Stimulated activated CD4-positive, alpha-beta T cell treated with anti-CD3 and anti-CD28 coated beads, TNF-alpha, amount 100 ng/mL, for 1 hour (primary cell): Measurements from ENCODE around the gene ETNPPL.

Experiments used
- DNase-seq, 3 donors: peaks; one replicate each; pipeline ENCODE4 v3.0.0-alpha.2; 2020; ENCODE audit warnings: low read depth in 3 of 3, low spot score in 1 of 3

The ETNPPL gene

DNA sequence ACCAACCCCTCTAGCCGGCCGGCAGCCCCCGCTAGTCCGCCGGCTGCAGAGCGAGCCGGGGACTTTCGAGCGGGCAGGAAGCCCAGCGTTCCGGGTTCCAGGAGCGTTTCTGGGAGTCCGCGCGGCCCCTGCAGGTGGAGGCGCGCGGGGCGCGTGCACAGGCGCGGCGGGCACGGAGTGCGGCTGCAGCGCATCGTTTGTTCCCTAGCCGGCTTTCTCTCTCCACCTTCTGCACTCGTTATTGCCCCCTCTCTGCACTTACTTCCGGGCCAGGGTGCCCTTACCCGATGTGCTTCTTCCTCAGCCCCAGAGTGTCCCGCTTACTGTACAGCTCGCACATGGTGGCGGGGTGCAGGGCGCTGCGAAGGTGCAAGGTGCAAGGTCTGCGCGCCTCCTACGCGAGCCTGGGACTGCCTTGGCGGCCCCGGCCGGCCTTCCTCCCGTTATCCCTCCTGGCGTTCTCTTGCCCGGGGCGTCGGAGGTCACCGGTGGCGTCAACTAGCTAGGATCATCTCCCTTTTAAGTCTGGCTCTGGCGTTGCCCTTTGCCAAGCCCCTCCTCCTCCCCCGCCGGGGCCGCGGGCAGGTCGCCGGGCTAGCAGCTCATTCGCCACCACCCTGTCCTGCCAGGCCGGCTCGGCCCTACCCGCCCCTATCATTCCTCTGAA is at the start of gene ETNPPL:
TSS of gene ETNPPL (minus strand) at position 495 of the 667 bp plus-strand sequence. CDS start at position 340, 155 bp downstream.
- peak in 1 of 3 donors; percentile 8 for DNase-seq

GRCh38 chr4:108811486-108811885 is 48.6 kb upstream of the ETNPPL start:
- no peak for DNase-seq

DNA sequence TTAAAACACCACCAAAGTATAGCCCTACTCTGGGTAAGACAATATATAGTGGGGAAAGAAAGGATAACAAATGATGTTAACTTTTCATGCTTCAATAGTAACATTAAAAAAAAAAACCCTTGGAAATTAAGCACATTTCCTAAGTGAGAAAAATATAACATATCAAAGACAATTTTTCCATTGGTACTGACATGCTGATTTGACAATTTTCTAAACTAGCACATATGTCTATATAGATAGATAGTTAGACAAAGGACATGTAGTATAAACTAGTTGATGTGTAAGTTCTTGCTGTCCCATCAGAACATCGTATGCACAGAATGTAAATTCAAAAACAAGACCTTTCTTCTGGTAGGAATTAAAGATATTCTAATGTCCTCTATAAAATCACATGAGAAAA is 47.2 kb upstream of the ETNPPL start:
- DNase-seq: no peak

GRCh38 chr4:108804648-108805273 is 41.9 kb upstream of the ETNPPL start:
- DNase-seq: no peak

DNA sequence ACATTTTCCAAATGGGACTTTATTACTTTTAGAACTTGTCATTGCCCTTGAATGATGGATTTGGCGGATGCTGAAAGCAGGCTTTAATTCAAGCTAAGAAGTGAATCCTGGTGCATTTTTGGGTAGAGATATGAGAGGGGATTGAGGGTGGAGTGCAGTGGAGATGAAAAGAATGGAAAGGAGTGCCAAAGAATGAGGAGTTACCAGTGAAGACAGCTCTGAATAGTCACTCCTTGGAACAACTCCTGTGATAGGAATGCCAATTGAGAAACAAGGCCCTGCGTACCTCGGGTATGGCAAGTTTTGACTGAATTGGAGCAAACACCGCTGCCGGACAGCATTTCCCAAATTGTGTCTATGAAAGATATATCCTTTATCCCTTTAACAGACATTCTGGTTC is 36.5 kb upstream of the ETNPPL start:
- no peak for DNase-seq

- DNase-seq: no peak
Observed at GRCh38 chr4:108796173-108796572, 33.3 kb upstream of the ETNPPL start.

DNA sequence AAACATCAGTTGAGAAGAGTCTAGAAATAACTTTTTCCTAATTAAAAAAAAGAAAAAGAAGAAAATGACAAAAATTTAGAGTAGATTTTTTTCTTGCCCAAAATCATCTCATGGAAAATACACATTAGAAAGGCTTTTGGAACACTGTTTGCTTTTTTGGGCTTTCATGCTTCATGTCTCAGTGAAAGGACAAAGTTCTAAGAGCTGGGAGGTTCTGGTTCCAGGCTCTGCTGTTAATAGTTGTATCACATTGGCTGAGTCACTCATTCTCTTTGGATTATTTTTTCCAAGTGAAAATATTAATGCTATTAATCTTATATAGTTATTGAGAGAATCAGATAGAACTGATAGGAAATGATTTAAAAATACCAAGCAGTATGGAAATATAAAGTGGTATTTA is 32.9 kb upstream of the ETNPPL start:
- no peak for DNase-seq

DNA sequence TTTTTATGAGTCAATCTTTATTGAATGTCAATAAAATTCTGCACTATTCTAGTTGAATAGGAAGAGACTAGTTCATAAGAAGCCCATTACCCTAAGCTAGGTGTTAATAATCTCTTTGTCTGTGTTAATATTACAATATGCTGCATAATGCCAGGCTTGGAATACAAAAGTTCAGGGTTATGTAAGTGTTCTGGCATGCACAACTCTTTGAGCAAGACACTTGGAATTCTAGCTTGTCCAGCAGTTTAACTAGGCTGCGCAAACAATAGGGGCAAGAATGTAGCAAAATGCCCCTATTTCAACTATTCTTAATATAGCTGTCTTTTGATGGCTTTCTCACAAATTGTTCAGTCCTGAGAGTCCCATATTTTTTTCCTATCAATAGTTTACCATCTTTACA is 31.3 kb upstream of the ETNPPL start:
- no peak for DNase-seq

- DNase-seq: no peak
Observed at GRCh38 chr4:108793415-108793814, 30.6 kb upstream of the ETNPPL start.

DNA sequence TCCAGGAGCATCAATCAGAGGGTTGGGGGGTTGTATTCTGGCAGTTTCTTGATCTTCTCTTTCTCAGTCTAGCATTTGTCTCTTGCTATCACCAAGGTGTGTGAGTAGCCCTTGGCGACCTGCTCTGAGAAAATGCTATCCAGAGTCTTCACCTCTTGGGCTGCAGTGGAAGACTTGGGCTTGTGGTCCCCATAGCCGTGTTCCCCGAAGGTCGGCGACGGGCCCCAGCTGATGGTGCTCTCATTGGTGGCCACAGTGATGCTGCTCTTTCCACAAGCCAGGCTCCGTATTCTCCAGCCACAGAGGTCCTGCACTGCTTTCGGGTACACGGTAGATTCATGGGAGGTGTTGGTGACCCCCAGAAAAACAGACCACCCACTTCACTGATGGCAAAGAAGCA is 25.9 kb upstream of the ETNPPL start:
- DNase-seq: no peak

DNA sequence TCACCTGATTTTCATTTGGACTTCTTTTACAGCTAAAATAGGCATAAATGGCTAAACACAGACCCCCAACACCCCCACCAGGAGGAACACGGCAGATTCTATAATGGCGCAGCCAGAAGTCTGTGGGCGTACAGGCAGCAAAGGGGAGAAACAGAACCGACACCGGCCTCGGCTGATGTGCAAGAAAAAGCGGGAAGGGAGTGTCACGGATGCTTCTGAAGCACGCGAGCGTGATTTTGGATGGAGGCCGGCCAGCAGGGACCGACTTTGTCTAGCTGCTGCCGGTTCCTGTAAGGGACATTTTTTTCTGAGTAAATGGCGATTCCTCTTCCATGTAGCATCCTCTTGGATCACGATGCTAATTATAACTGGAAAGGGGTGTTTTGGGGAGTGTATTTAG is 24.9 kb upstream of the ETNPPL start:
- DNase-seq: no peak

DNA sequence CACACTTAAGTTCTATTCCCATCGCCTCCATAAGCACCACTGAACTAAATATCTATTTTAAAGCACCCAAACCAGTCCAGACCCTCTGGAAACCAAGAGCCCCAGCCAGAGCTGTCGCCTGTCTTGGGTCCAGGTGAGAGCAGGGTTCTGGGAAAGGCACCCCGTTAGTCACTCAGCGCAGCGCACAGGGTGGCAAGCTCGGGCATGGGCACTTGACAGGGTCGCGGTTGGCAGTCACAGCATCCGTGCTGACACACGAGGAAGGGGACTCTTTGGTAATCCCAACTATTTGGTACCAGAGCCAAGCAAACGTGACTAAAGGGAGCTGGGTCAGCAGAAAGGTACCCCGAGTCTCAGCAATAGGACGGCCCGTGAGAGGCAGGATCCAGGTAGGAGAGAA is 24.3 kb upstream of the ETNPPL start:
- no peak for DNase-seq

GRCh38 chr4:108786351-108786750 is 23.5 kb upstream of the ETNPPL start:
- DNase-seq: no peak

DNA sequence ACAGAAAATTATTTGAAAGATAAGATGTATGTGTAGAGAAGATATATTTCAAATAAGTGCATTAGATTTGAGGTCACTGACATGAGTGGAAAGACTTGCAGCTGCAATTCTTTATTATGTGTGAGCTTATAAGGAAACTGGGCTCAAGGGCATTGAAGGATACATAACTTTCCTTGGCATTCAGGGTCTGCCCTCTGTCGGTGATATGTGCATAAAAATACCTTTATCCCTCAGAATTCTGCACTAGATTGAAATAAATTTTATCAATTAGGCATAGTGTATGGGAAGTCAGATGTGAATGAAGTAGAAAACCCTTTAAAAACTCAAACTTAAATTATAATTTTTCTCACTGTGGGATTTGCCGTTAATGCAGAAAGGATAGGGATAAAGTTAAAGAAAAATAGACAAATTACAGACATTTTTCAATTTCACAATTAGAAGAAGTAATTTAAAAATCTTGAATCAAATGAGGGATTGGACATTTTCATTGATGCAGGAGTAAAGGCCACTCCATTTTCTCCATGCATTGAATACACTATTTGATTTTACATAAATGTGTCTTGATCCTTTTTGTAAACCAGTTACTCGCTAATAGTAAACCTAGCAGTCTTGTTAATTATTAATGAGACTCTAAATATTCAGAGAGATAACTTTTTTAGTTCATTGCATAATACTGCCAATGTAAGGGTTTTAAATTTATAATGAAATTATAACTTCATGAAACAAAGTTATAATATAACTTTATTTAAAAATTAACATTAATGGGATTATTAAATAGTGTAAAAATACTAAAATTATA is 21.0 kb upstream of the ETNPPL start:
- no peak for DNase-seq

DNA sequence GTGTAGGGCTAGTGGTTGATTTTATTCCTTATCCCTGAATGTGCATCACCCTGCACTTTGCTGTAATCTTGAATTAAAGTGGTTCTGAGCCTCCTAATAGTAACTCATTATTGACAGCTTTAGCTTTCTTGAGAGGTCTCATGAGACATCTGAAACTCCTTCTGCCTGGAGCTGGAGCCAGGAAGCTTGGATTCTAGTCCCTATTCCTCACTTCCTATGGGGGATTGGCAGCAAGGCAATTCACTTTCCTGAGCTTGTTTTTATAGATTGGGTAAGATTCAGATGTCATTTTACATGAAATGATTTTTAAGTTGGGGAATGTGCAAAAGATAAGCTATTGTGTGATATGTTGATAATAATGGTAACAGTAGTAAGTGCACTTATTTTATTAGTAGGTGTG is 17.1 kb upstream of the ETNPPL start:
- no peak for DNase-seq

GRCh38 chr4:108777388-108777787 is 14.5 kb upstream of the ETNPPL start:
- DNase-seq: no peak

- no peak for DNase-seq
Observed at GRCh38 chr4:108775921-108776320, 13.1 kb upstream of the ETNPPL start.

GRCh38 chr4:108774809-108775530 is 12.1 kb upstream of the ETNPPL start:
- no peak for DNase-seq

GRCh38 chr4:108772402-108772801 is 9.5 kb upstream of the ETNPPL start:
- no peak for DNase-seq

DNA sequence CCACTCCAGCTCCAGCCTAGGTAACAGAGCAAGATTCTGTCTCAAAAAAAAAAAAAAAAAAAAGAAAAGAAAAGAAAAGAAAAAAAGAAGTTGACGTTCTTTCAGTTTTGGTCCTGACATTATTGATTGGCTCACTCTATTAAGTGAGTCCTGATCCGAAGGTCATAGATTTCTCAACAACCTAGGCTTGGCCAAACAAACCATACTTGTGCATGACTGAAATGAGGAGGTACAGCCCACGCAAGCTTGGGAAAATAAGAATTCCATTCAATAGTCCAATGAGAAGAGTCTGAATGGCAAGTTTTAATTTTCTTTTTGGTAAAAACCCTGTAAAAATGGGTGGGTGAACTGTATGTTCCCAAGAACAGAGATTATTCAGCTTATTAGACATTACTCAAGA is 3.2 kb upstream of the ETNPPL start:
- no peak for DNase-seq

GRCh38 chr4:108763986-108764385 is 1.1 kb upstream of the ETNPPL start:
- DNase-seq: no peak

- no peak for DNase-seq
Observed at GRCh38 chr4:108763226-108763593, 357 bp upstream of the ETNPPL start.
